GM12892 (cell line): ENCODE data around the gene ADPRHL1.

ENCODE experiments used
- POLR2A ChIP-seq: IDR thresholded peaks from 2 replicates; pipeline ENCODE4 v1.6.1; 2011; ENCODE audit warnings: low read depth, low read length, control low read depth
- TAF1 ChIP-seq: IDR thresholded peaks from 2 replicates; pipeline ENCODE4 v1.6.1; 2011; ENCODE audit warnings: low read depth, mild to moderate bottlenecking, control low read depth, low read length, borderline replicate concordance

- no peak for TF ChIP-seq TAF1
- TF ChIP-seq POLR2A, result no peak
Measured at GRCh38 chr13:113452942-113453901, at the start of gene ADPRHL1.
